H1 (cell line): ENCODE data around the gene NDUFA5. TPM values are rescaled to one million over a fixed set of nuclear protein-coding genes. Genes with fewer than 3 reads are reported as not detected.

Experiments
- CTCF ChIA-PET: fragments of 300-600 bp; sonication (Branson Sonifier 250); formaldehyde crosslinking; loops from one replicate; lab custom pipeline; 2021; ENCODE audit not compliant: partially characterized antibody; lab: Charles Lee
- POLR2A ChIA-PET: fragments of 300-600 bp; sonication (Branson Sonifier 250); formaldehyde crosslinking; loops from one replicate; lab custom pipeline; 2021; ENCODE audit warnings: inconsistent platforms; ENCODE audit not compliant: partially characterized antibody; lab: Charles Lee
- DNase-seq, 2 experiments: peaks; one replicate each; pipeline versions ENCODE4 v3.0.0 to v3.0.0-alpha.2; 2010 to 2022; ENCODE audit warnings: low spot score in 2 of 2, low read depth in 1 of 2, mixed read lengths in 1 of 2
- FAIRE-seq: peaks from 2 replicates; lab custom pipeline; 2011; peaks lifted over from hg19 to GRCh38; lab: Jason Lieb, UNC
- H2AFZ ChIP-seq: 2 replicates; pipeline ENCODE4 v1.8.1; 2012; ENCODE audit warnings: low read length, inconsistent platforms
- H2AK5ac ChIP-seq: 2 replicates; pipeline ENCODE4 v1.6.1; 2013; ENCODE audit warnings: low read depth, low read length
- H2BK120ac ChIP-seq: replicated peaks from 2 replicates; pipeline ENCODE3; 2013; ENCODE audit warnings: low read depth, low read length, inconsistent platforms
- H2BK12ac ChIP-seq: 2 replicates; pipeline ENCODE4 v1.6.1; 2013; ENCODE audit warnings: low read depth, low read length
- H2BK15ac ChIP-seq: 2 replicates; pipeline ENCODE4 v1.6.1; 2013; ENCODE audit warnings: low read length
- H2BK20ac ChIP-seq: 2 replicates; pipeline ENCODE4 v1.6.1; 2013; ENCODE audit warnings: low read length
- H2BK5ac ChIP-seq: 2 replicates; pipeline ENCODE4 v1.6.1; 2013; ENCODE audit warnings: low read depth, low read length
- H3K14ac ChIP-seq: 2 replicates; pipeline ENCODE4 v1.6.1; 2013; ENCODE audit warnings: inconsistent platforms; ENCODE audit not compliant: insufficient read length
- H3K18ac ChIP-seq: 2 replicates; pipeline ENCODE4 v1.6.1; 2013; ENCODE audit warnings: low read length; ENCODE audit errors: extremely low read depth
- H3K23ac ChIP-seq: 2 replicates; pipeline ENCODE4 v1.6.1; 2013; ENCODE audit warnings: inconsistent platforms; ENCODE audit not compliant: insufficient read length
- H3K23me2 ChIP-seq: 2 replicates; pipeline ENCODE4 v1.6.1; 2013; ENCODE audit warnings: low read depth, low read length
- H3K27ac ChIP-seq: 2 replicates; pipeline ENCODE4 v1.6.1; 2011; ENCODE audit warnings: low read depth, low read length, inconsistent platforms
- H3K27me3 ChIP-seq, 4 experiments: replicated peaks in 1 of 4; 1 replicate in 1 of 4; 2 replicates in 3 of 4; pipeline versions ENCODE4 v1.6.1 to v1.8.1; 2011 to 2013; ENCODE audit warnings: low read length in 3 of 4, mild to moderate bottlenecking in 3 of 4, inconsistent platforms in 2 of 4, mixed read lengths in 2 of 4, moderate library complexity in 1 of 4; ENCODE audit not compliant: control insufficient read depth in 3 of 4, insufficient read depth in 3 of 4; ENCODE audit errors: extremely low read depth in 1 of 4
- H3K36me3 ChIP-seq, 4 experiments: 2 replicates each; pipeline versions ENCODE4 v1.6.1 to v1.8.1; 2011 to 2013; ENCODE audit warnings: mild to moderate bottlenecking in 4 of 4, low read length in 3 of 4, moderate library complexity in 2 of 4, control low read depth in 1 of 4, inconsistent platforms in 1 of 4; ENCODE audit not compliant: insufficient read depth in 4 of 4, control insufficient read depth in 2 of 4
- H3K4ac ChIP-seq: replicated peaks from 2 replicates; pipeline ENCODE3; 2013; ENCODE audit warnings: low read length, low read depth, mixed read lengths, inconsistent platforms; ENCODE audit not compliant: insufficient read length
- H3K4me1 ChIP-seq, 4 experiments: replicated peaks in 1 of 4; 1 replicate in 1 of 4; 2 replicates in 3 of 4; pipeline versions ENCODE4 v1.6.1 to v1.8.1; 2011 to 2013; ENCODE audit warnings: low read length in 3 of 4, inconsistent platforms in 2 of 4, mixed read lengths in 1 of 4; ENCODE audit not compliant: insufficient read depth in 4 of 4, control insufficient read depth in 3 of 4
- H3K4me2 ChIP-seq, 2 experiments: 2 replicates each; pipeline versions ENCODE4 v1.6.1 to v1.8.1; 2011 to 2013; ENCODE audit warnings: low read depth in 2 of 2, low read length in 2 of 2, control low read depth in 1 of 2, inconsistent platforms in 1 of 2, mild to moderate bottlenecking in 1 of 2; ENCODE audit not compliant: insufficient read depth in 1 of 2
- H3K4me3 ChIP-seq, 4 experiments: fragments of 200-600, 300-600 bp in 1 of 4; sonication (generic), shearing (Covaris generic), sonication (Bioruptor Twin) in 1 of 4; 2 replicates each; pipeline versions ENCODE4 v1.5.1 to v1.8.1; 2011 to 2016; ENCODE audit warnings: low read length in 4 of 4, low read depth in 3 of 4, control low read depth in 2 of 4, inconsistent platforms in 2 of 4, mild to moderate bottlenecking in 2 of 4, mixed read lengths in 1 of 4, moderate library complexity in 1 of 4; ENCODE audit not compliant: insufficient read depth in 2 of 4; ENCODE audit errors: extremely low read depth in 1 of 4
- H3K56ac ChIP-seq: replicated peaks from 2 replicates; pipeline ENCODE3; 2013; ENCODE audit warnings: low read depth, mild to moderate bottlenecking, mixed read lengths, low read length, inconsistent platforms; ENCODE audit not compliant: insufficient read length
- H3K79me1 ChIP-seq: 2 replicates; pipeline ENCODE4 v1.6.1; 2013; ENCODE audit warnings: low read depth, low read length, control low read depth
- H3K79me2 ChIP-seq, 2 experiments: 2 replicates each; pipeline versions ENCODE4 v1.6.1 to v1.8.1; 2012 to 2013; ENCODE audit warnings: low read length in 2 of 2, mild to moderate bottlenecking in 2 of 2, inconsistent platforms in 1 of 2; ENCODE audit not compliant: insufficient read depth in 2 of 2, control insufficient read depth in 1 of 2
- H3K9ac ChIP-seq, 4 experiments: replicated peaks in 1 of 4; 1 replicate in 1 of 4; 2 replicates in 3 of 4; pipeline versions ENCODE4 v1.6.1 to v1.8.1; 2011 to 2013; ENCODE audit warnings: low read depth in 3 of 4, low read length in 3 of 4, control low read depth in 2 of 4, mild to moderate bottlenecking in 2 of 4, moderate library complexity in 2 of 4, inconsistent platforms in 1 of 4; ENCODE audit errors: extremely low read depth in 1 of 4
- H3K9me3 ChIP-seq, 2 experiments: 2 replicates each; pipeline versions ENCODE4 v1.6.1 to v1.8.1; 2012 to 2013; ENCODE audit warnings: mild to moderate bottlenecking in 2 of 2, moderate library complexity in 2 of 2, control low read depth in 1 of 2, inconsistent platforms in 1 of 2, low read depth in 1 of 2, low read length in 1 of 2, mixed read lengths in 1 of 2; ENCODE audit not compliant: insufficient read depth in 2 of 2
- H4K20me1 ChIP-seq, 2 experiments: replicated peaks in 1 of 2; 2 replicates each; pipeline versions ENCODE3 to v1.8.1; 2011 to 2013; ENCODE audit warnings: inconsistent platforms in 2 of 2, low read length in 2 of 2, mild to moderate bottlenecking in 1 of 2; ENCODE audit not compliant: insufficient read depth in 2 of 2, control insufficient read depth in 1 of 2
- H4K5ac ChIP-seq: 2 replicates; pipeline ENCODE4 v1.6.1; 2013; ENCODE audit warnings: low read length, low read depth, mixed read lengths, inconsistent platforms; ENCODE audit not compliant: insufficient read length
- H4K8ac ChIP-seq: 2 replicates; pipeline ENCODE4 v1.8.0; 2013; ENCODE audit warnings: mild to moderate bottlenecking, moderate library complexity, low read length, inconsistent platforms; ENCODE audit not compliant: insufficient read depth; ENCODE audit errors: extremely low read depth
- H4K91ac ChIP-seq: replicated peaks from 2 replicates; pipeline ENCODE3; 2013; ENCODE audit warnings: low read length, mixed read lengths, inconsistent platforms; ENCODE audit not compliant: insufficient read length
- BACH1 ChIP-seq: IDR thresholded peaks from 2 replicates; pipeline ENCODE4 v1.6.1; 2012; ENCODE audit warnings: low read length, improper control_type of control experiment
- CEBPB ChIP-seq: IDR thresholded peaks from 2 replicates; pipeline ENCODE4 v1.6.1; 2012; ENCODE audit warnings: low read depth, low read length
- CHD2 ChIP-seq: IDR thresholded peaks from 2 replicates; pipeline ENCODE4 v1.6.1; 2012; ENCODE audit warnings: low read length, improper control_type of control experiment
- CTBP2 ChIP-seq: IDR thresholded peaks from 2 replicates; pipeline ENCODE4 v1.7.0; 2011; ENCODE audit warnings: borderline replicate concordance, mild to moderate bottlenecking, moderate library complexity, mixed read lengths, low read length; ENCODE audit not compliant: insufficient read depth, insufficient read length
- EP300 ChIP-seq, 2 experiments: IDR thresholded peaks; 1 replicate in 1 of 2; 2 replicates in 1 of 2; pipeline ENCODE4 v1.6.1; 2011 to 2012; ENCODE audit warnings: low read depth in 2 of 2, low read length in 2 of 2, mild to moderate bottlenecking in 2 of 2, borderline replicate concordance in 1 of 2, inconsistent platforms in 1 of 2, moderate library complexity in 1 of 2
- JUND ChIP-seq: IDR thresholded peaks from 2 replicates; pipeline ENCODE4 v1.6.1; 2011; ENCODE audit warnings: mild to moderate bottlenecking, improper control_type of control experiment, low read length
- KDM5A ChIP-seq: fragments of 200-600 bp; IDR thresholded peaks from 2 replicates; pipeline ENCODE4 v1.7.1; 2012; ENCODE audit warnings: mild to moderate bottlenecking, low read length, inconsistent platforms, mixed read lengths
- PHF8 ChIP-seq: fragments of 200-600 bp; sonication (generic); conservative IDR thresholded peaks from 2 replicates; pipeline ENCODE4 v1.7.1; 2012; ENCODE audit warnings: low read depth, mild to moderate bottlenecking, inconsistent platforms, low read length, moderate library complexity
- RBBP5 ChIP-seq: IDR thresholded peaks from 2 replicates; pipeline ENCODE4 v1.7.1; 2012; ENCODE audit warnings: low read depth, mild to moderate bottlenecking, inconsistent platforms, low read length, moderate library complexity, borderline replicate concordance
- SUZ12 ChIP-seq: fragments of 200-600 bp; sonication (generic); IDR thresholded peaks from 2 replicates; pipeline ENCODE4 v1.6.1; 2012; ENCODE audit warnings: mild to moderate bottlenecking, inconsistent platforms, low read length, moderate library complexity, mixed read lengths
- ZNF274 ChIP-seq: IDR thresholded peaks from 2 replicates; pipeline ENCODE4 v1.7.0; 2012; ENCODE audit warnings: low read length, borderline replicate concordance; ENCODE audit errors: extremely low read depth
- WGBS, 2 experiments: shearing (Covaris generic) in 1 of 2; methylation state at CpG; one replicate each; pipeline versions ENCODE4 v1.1.6 to v1.1.7; 2013 to 2015; ENCODE audit warnings: low lambda C conversion rate in 2 of 2, mixed read lengths in 2 of 2, inconsistent platforms in 1 of 2, low coverage in 1 of 2, missing lambda C conversion rate in 1 of 2; ENCODE audit not compliant: insufficient replicate concordance in 2 of 2, insufficient coverage in 1 of 2, insufficient read length in 1 of 2; ENCODE audit errors: extremely low coverage in 1 of 2, missing lambda C conversion rate in 1 of 2; 5-methylcytosine and 5-hydroxymethylcytosine counted together
- polyA plus RNA-seq, 7 experiments: library from polyadenylated mRNA; depleted of rRNA in 3 of 7; stranded (reverse) in 5 of 7; unstranded in 2 of 7; fragments of >200 nt in 5 of 7; fragments of 200-250 nt in 2 of 7; gene quantifications; 1 replicate in 5 of 7; 2 replicates in 1 of 7; 4 replicates in 1 of 7; pipeline versions ENCODE4 v1.2.1 to v1.2.3, GENCODE V29; 2011 to 2013; ENCODE audit warnings: missing spikeins in 2 of 7, mixed read lengths in 2 of 7
- total RNA-seq: library from RNA; stranded (reverse); fragmentation: NEBNext Ultra II Directional; extraction: Animal tissue kit (Norgen Biotek cat#: 25700); gene quantifications from 2 replicates; pipeline ENCODE4 v1.2.1, GENCODE V29; 2021
- TF ChIP-seq, protein P1 (sequence below): IDR thresholded peaks from 2 replicates; pipeline ENCODE4 v1.6.1; 2011; ENCODE audit warnings: low read length, improper control_type of control experiment

The NDUFA5 gene
- total and polyA plus RNA-seq, 2 of the 8 experiments (the other 6 are each of a cell fraction or from before 2014, with no cell fraction given): 7.6 to 76.3 TPM

DNA sequence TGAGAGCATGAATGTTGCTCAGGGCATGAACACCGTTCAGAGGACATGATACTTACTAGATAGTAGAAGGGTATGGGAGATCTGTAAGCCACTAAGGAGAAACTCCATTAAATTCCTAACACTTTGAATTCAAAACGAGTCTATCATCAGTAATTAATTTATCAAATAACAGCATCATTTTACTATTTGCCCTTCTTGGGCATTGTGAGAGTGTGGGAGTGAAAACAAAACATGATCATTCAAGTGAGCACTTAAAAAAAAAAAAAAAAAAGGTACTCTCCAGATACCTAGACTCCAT lies 23.5 kb upstream of the NDUFA5 start:
- H3K27me3 ChIP-seq: no peaks in the 10 kb centered on the region
- H2BK20ac ChIP-seq: no peak overlapping the region
- no peaks in the 10 kb centered on the region for H3K79me2 ChIP-seq
- H2BK5ac ChIP-seq: no peak overlapping the region
- H3K27ac ChIP-seq: no peak overlapping the region
- no peaks in the 10 kb centered on the region for H3K9me3 ChIP-seq
- no peak overlapping the region for H2BK15ac ChIP-seq
- ChIA-PET CTCF (interaction anchor here (0.7 to 6.5 kb wide), 27 partner anchors 11 to 291 kb away, joined by 3 to 38 read pairs (median 5); partner anchors contain the start of gene NDUFA5), POLR2A (interaction anchor here (1.4 kb wide), 1 partner anchor 14 kb away, joined by 3 read pairs; no protein-coding TSS in a partner anchor)
- H3K4ac ChIP-seq: no peak overlapping the region
- no peak overlapping the region for H4K5ac ChIP-seq
- no peaks in the 10 kb centered on the region for H3K79me1 ChIP-seq
- H3K9ac ChIP-seq: no peak overlapping the region
- H3K4me1 ChIP-seq: peaks cover 0 to 3% (median 0%) of the 10 kb centered on the region in 4 experiments; a peak in 4 of 7 replicates
- no peak overlapping the region for H3K4me2 ChIP-seq
- no peak overlapping the region for H3K56ac ChIP-seq
- H2BK120ac ChIP-seq: no peak overlapping the region
- no peak overlapping the region for H4K91ac ChIP-seq
- H3K18ac ChIP-seq: no peak overlapping the region
- FAIRE-seq: no peak
- no peaks in the 10 kb centered on the region for H3K23me2 ChIP-seq
- no peak overlapping the region for H2AK5ac ChIP-seq
- no peak overlapping the region for H3K23ac ChIP-seq
- no peak overlapping the region for H4K8ac ChIP-seq
- no peaks in the 10 kb centered on the region for H3K36me3 ChIP-seq
- H3K4me3 ChIP-seq: no peak overlapping the region
- DNase-seq: no peak
- H2AFZ ChIP-seq: peak overlapping the region; percentile 91; the same call in 1 of the 2 replicates
- 54% methylated on average over 2 of the region's 2 CpGs; no CpG with 5 or more reads in 1 of the 2 experiments for WGBS, 2 experiments
- H4K20me1 ChIP-seq: no peaks in the 10 kb centered on the region
- H3K14ac ChIP-seq: no peak overlapping the region
- no peak overlapping the region for H2BK12ac ChIP-seq
- TF ChIP-seq KDM5A (no peak), CHD2 (no peak), CTBP2 (no peak), SUZ12 (no peak), PHF8 (no peak), BACH1 (no peak), ZNF274 (no peak), RBBP5 (no peak), JUND (no peak), EP300 (IDR thresholded peaks at IDR 0.05; ENCODE audit: borderline replicate concordance in 1 of 2, low read depth in 2 of 2, low read length in 2 of 2) (no peak), CEBPB (no peak)
- TF ChIP-seq, protein P1, sequence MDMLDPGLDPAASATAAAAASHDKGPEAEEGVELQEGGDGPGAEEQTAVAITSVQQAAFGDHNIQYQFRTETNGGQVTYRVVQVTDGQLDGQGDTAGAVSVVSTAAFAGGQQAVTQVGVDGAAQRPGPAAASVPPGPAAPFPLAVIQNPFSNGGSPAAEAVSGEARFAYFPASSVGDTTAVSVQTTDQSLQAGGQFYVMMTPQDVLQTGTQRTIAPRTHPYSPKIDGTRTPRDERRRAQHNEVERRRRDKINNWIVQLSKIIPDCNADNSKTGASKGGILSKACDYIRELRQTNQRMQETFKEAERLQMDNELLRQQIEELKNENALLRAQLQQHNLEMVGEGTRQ: no peak
